Stimulated activated CD8-positive, alpha-beta memory T cell treated with anti-CD3 and anti-CD28 coated beads, Interleukin-12 subunit alpha, Interleukin-12 subunit beta, amount 100 ng/mL, for 4 hours (primary cell): ENCODE data around the gene TIPIN.
"Not testable (repeated sequence)": the region's sequence is repeated elsewhere in the genome, so short reads cannot be mapped to it uniquely, and the experiment has no call there.

Experiments used
- DNase-seq: peaks from one replicate; pipeline ENCODE4 v3.0.0-alpha.2; 2020; ENCODE audit warnings: low read depth

TIPIN gene

DNA sequence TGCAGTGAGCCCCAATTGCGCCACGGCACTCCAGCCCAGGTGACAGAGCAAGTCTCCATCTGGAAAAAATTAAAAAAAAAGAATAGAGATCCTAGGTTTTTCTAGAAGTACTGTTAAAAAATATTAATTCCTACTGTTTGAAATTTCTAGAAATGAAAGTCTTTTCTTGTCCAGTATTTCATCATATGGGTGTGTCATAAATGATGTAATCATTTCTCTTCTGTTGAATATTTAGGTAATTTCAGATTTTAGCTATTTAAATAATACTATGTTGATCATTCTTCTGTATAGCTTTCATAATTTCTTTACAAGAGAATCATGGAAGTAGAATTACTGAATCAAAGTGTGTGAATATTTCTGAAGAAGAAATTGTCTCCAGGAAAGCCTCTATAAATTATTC is 24.9 kb upstream of the TIPIN start:
- DNase-seq, result not testable (repeated sequence)

DNA sequence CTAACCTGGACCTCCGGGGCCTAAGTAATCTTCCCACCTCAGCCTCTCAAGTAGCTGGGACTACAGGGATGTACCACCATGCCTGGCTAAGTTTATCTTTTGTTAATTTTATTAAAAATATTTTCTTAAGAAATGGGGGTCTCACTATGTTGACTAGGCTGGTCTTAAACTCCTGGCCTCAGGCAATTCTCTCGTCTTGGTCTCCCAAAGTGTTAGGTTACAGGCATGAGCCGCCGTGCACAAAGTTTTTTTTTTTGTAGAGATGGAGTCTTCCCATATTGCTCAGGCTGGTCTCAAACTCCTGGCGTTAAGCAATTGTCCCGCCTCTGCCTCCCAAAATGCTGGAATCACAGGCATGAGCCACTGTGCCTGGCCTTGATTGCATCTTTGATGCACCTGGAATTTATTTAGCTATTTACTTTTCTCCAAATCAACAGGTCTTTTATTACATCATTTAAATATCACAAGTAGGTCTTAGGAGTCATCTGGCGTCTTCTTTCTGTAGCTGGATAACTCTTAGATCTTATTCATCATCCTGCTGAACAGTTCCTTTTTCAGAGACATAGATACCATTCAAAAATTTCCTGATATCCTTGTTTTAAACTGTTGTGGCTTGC is 22.4 kb upstream of the TIPIN start:
- DNase-seq, result no peak

DNA sequence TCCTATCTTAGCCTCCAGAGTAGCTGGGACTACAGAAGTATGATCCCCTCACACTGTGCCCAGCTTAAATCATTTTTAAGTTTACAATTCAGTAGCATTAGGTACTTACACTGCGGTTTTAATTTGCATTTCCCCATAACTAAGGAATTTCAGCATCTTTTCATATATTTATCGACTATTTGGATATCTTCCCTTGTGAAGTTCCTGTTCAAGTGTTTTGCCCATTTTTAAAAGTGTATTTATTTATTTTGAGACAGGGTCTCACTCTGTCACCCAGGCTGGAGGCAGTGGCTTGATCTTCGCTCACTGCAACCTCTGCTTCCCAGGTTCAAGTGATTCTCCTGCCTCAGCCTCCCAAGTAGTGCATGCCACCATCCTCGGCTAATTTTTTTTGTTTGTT is 17.7 kb upstream of the TIPIN start:
- DNase-seq, result no peak

- no peak for DNase-seq
Measured at GRCh38 chr15:66369773-66370651, 13.5 kb upstream of the TIPIN start.

- DNase-seq, result no peak
Measured at GRCh38 chr15:66364944-66365528, 8.6 kb upstream of the TIPIN start.

DNA sequence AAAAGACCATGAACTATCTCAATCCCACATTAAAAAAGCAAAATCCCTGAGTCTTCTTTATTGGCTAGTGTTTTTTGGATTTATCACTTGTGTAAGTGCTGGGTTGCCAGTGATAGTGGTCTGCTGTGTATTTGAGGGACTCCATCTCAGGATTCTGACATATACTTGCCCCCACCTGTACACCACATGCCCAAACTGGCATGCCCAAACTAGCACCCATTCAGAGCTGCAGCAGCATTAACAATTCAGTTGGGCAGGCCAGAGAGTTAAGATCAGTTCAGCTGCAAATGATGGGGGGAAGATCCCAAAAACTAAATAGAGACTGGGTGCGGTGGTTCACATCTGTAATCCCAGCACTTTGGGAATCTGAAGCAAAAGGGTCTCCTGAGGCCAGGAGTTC is 6.3 kb upstream of the TIPIN start:
- no peak for DNase-seq

- DNase-seq, result not testable (repeated sequence)
Measured at GRCh38 chr15:66361745-66362460, 5.4 kb upstream of the TIPIN start.

DNA sequence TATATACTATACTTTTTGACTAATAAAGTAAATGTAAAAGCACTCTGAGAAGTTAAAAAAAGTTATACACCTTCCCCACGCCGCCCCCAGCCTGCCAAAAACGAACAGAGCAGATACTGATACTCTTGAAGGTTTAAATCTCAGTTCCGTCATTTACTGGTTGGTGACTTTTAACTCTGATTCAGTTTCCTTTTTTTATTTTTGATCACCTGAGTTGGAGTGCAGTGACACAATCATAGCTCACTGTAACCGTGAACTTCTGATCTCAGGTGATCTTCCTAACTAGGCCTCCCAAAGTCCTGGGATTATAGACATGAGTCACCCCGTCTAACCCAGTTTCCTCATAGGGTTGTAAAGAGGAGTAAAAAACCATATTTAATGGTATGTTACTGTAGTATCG is 3.3 kb upstream of the TIPIN start:
- DNase-seq, result no peak

DNA sequence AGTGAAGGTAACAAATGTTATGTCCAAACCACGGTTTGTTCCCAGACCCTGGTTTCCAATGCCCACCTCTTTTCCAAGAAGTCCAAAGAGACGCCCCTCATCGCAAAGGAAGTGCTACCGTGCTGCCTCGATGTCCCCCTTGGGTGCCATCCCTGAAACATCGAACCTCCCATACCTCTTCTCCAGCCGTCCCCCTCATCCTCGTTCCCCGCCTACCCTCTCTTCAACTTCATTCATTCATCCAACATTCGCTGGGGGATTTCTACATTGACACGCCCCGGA is 467 bp downstream of the TIPIN start:
- no peak for DNase-seq

GRCh38 chr15:66348530-66348929 is 8.0 kb downstream of the TIPIN start:
- DNase-seq, result not testable (repeated sequence)

- DNase-seq, result no peak
Measured at GRCh38 chr15:66328771-66329170, 27.7 kb downstream of the TIPIN start.

DNA sequence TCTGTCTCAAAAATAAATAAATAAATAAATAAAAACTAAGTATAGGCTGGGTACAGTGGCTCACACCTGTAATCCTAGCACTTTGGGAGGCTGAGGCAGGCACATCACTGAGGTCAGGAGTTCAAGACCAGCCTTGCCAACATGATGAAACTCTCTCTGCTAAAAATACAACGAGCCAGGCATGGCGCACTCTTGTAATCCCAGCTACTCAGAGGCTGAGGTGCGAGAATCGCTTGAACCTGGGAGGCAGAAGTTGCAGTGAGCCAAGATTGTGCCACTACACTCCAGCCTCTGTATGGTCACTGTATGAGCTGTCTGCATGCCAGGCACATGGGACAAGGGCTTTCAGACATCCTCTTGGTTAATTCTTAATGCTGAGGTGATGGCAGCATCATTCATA is 28.7 kb downstream of the TIPIN start:
- DNase-seq, result no peak

DNA sequence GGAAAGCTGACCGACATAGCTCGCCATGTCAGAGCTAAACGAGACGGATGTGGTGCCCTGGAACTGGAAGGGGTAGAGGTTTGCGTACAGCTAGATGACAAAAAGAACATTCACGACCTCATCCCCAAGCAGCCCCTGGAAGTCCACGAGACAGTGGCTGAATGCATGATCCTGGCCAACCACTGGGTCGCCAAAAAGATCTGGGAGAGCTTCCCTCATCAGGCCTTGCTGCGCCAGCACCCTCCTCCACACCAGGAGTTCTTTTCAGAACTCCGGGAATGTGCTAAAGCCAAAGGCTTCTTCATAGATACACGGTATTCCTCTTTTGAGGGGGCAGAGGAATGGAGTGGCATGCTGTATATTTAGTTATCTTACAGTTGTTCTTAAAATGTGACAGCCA is 30.4 kb downstream of the TIPIN start:
- DNase-seq, result no peak

DNA sequence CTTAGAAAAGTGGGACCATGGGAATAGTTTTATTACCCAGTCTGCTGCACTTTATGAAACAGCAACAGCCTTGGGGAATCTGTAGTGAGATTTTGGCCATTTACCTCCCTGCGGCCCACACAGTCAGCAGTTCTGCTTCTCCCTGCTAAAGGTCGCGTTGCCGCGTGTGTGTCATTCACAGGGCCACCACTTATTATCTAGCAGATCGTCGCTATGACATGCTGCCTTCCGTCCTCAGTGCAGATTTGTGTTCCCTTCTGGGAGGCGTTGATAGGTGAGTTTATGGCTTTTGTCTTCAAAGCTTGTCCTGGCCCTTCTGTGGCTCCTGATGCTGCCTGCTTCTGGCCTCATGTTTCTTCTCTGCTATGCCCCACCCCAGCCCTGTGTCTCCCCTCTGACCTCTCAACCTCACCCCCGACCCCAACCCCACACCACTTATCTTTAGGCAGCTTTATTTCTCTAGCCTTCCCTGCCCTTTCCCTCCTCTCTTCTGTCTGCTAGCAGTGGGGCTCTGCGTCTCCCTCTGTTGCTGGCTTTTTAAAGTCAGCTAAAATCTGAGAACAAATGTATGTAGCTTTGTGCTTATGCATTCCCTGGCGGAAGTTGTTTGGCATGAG is 33.1 kb downstream of the TIPIN start:
- DNase-seq, result no peak

- no peak for DNase-seq
Measured at GRCh38 chr15:66312144-66312543, 44.3 kb downstream of the TIPIN start.

DNA sequence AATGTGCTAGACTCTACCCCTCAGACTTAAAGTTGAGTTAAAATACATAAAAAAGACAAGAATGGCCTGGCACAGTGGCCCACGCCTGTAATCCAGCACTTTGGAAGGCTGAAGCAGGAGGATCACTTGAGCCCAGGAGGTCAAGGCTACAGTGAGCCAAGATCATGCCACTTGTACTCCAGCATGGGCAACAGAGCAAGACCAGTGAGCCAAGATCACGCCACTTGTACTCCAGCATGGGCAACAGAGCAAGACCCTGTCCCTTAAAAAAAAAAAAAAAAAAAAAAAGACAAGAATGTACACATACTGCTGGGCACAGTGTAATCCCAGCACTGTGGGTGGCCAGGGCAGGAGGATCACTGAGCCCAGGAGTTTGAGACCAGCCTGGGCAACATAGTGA is 45.7 kb downstream of the TIPIN start:
- DNase-seq, result no peak

GRCh38 chr15:66309828-66310227 is 46.7 kb downstream of the TIPIN start:
- no peak for DNase-seq

GRCh38 chr15:66308531-66308930 is 48.0 kb downstream of the TIPIN start:
- DNase-seq, result no peak

DNA sequence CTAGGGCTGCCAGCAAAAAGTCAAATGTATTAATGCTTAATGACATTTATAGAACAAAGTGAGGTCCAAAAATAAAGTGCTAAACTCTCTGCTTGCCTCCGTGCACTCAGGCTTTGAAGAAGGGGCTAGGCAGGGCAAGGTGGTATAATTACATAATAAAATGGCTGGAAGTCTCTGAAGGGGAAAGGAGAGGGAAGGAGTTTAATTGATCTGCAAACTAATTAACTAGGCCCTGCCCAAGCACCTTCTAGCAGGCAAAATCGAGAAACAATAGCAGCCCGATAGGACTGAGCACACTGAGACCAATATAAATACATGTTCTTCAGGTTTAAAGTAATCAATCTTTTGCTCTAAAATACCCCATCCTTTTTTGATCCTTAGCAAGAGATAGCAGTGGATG is 50.1 kb downstream of the TIPIN start:
- DNase-seq, result no peak

DNA sequence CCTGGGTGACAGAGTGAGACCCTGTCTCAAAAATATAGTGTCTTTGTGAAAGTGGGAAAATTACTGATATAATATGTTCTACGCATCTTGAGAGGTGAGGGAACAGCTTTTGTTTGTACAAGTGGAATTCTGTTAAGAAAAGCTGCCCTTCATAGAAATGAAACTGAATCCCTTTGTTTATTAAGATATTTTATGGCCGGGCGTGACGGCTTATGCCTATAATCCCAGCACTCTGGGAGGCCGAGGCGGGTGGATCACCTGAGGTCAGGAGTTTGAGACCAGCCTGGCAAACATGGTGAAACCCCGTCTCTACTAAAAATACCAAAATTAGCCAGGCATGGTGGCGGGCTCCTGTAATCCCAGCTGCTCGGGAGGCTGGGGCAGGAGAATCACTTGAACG is 52.1 kb downstream of the TIPIN start:
- not testable (repeated sequence) for DNase-seq

DNA sequence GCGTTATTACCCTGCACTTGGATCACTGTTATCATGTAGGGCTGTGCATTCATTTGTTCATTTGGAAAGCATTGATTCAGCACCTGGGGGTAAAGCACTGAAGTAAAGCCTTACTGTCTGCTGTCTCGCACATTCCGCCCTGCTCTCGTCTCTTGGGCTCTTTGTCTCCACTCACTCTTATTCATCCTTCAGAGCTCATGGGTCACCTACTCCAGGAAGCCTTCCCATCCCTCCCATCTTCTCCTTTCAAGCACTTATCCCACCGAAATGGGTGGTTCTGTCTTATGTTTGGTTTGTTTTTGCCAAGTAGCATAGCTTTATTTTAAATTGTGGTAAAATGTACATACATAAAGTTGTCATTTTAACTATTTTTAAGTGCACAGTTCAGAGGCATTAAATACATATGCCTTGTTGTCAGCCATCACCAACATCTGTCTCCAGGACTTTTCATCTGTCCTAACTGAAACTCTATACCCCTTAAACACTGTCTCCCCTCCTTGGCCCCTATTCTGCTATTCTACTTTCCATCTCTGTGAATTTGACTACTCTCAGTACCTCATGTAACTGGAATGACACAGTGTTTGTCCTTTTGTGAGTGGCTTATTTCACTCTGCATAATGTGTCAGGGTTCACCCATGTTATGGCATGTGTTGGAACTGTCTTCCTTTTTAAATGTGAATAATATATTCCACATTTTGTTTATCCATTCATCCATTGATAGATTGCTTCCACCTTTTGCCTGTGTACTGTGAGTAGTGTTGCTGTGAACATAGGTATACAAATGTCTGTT is 53.8 kb downstream of the TIPIN start:
- DNase-seq, result no peak

GRCh38 chr15:66298803-66299251 is 57.7 kb downstream of the TIPIN start:
- no peak for DNase-seq
